ENCODE measurements around the gene MFSD1. TPM values are rescaled to one million over a fixed set of nuclear protein-coding genes. Genes with fewer than 3 reads are reported as not detected.

Gene MFSD1
- total and polyA plus RNA-seq, 2 of the 4 experiments (the other 2 are of a cell fraction) = 50.4 to 64.2 TPM

DNA sequence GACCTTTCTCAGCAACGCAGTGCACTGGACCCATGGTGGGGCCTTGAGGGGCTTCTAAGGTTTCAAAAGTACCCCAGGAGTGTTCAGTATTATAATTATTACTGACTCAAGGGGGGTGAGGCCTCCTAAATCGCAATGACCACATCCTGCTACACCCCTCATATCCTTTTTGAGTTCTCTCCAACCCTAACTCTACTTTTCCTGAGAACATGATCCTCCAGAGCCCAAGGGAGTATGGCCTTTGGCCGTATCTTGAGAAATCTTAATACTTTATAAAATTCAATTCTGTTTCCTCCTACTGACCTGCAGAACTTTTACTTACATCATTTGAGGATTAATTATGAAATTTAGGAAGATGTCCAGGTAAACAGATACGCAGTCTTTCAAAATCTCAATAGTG lies 39.2 kb upstream of the MFSD1 start:
- WGBS, 2 experiments (ENCODE audit: extremely low coverage in 2 of 2, insufficient read length in 1 of 2) = no CpG with 5 or more reads among the region's 4 CpGs
- dilution Hi-C loops (cut with HindIII; ENCODE audit: low sequenced_read_pairs, unreplicated experiment) = no loop called here

More for the DNA sequence above, 39.2 kb upstream of the MFSD1 start:
- no peak for TF ChIP-seq CEBPB (IDR thresholded peaks at IDR 0.05; ENCODE audit: low read depth, low read length)
- no peak for TF ChIP-seq RAD21 (IDR thresholded peaks at IDR 0.05; ENCODE audit: low read length)
- no peak for TF ChIP-seq RFX5 (IDR thresholded peaks at IDR 0.05; ENCODE audit: low read depth, low read length)
- no peak for TF ChIP-seq NFE2L2 (IDR thresholded peaks at IDR 0.05; ENCODE audit: low read depth, low read length)
- TF ChIP-seq RCOR1 (IDR thresholded peaks at IDR 0.05; ENCODE audit: insufficient replicate concordance, low read length) = no peak
- TF ChIP-seq, protein P1, sequence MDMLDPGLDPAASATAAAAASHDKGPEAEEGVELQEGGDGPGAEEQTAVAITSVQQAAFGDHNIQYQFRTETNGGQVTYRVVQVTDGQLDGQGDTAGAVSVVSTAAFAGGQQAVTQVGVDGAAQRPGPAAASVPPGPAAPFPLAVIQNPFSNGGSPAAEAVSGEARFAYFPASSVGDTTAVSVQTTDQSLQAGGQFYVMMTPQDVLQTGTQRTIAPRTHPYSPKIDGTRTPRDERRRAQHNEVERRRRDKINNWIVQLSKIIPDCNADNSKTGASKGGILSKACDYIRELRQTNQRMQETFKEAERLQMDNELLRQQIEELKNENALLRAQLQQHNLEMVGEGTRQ (IDR thresholded peaks at IDR 0.05; ENCODE audit: low read depth, low read length) = no peak
- no peak for TF ChIP-seq BHLHE40 (IDR thresholded peaks at IDR 0.05; ENCODE audit: low read depth, low read length)
- no peak for TF ChIP-seq SMC3 (IDR thresholded peaks at IDR 0.05; ENCODE audit: low read depth, low read length)
- no peak for TF ChIP-seq FOS (IDR thresholded peaks at IDR 0.05; ENCODE audit: low read depth, low read length)
- TF ChIP-seq, protein P2, sequence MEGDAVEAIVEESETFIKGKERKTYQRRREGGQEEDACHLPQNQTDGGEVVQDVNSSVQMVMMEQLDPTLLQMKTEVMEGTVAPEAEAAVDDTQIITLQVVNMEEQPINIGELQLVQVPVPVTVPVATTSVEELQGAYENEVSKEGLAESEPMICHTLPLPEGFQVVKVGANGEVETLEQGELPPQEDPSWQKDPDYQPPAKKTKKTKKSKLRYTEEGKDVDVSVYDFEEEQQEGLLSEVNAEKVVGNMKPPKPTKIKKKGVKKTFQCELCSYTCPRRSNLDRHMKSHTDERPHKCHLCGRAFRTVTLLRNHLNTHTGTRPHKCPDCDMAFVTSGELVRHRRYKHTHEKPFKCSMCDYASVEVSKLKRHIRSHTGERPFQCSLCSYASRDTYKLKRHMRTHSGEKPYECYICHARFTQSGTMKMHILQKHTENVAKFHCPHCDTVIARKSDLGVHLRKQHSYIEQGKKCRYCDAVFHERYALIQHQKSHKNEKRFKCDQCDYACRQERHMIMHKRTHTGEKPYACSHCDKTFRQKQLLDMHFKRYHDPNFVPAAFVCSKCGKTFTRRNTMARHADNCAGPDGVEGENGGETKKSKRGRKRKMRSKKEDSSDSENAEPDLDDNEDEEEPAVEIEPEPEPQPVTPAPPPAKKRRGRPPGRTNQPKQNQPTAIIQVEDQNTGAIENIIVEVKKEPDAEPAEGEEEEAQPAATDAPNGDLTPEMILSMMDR (conservative IDR thresholded peaks at IDR 0.05; ENCODE audit: low read depth, low read length) = no peak
- no peak for TF ChIP-seq MAFK (IDR thresholded peaks at IDR 0.05; ENCODE audit: low read depth, low read length)
- TF ChIP-seq POLR2A (IDR thresholded peaks at IDR 0.05; ENCODE audit: low read depth, low read length) = no peak
- no peak for TF ChIP-seq MXI1 (IDR thresholded peaks at IDR 0.05; ENCODE audit: borderline replicate concordance, low read depth, low read length)
- H3K18ac ChIP-seq (ENCODE audit: low read depth, low read length) = no peak overlapping the region
- no peak overlapping the region for H4K91ac ChIP-seq (ENCODE audit: insufficient read depth, low read depth, low read length)
- CTCF ChIA-PET = no interaction called here
- H2BK120ac ChIP-seq (ENCODE audit: low read depth, low read length) = no peak overlapping the region
- in situ Hi-C loops (cut with MboI; ENCODE audit: low sequenced_read_pairs) (no loop called here), intact Hi-C loops (cut with micrococcal nuclease) (no loop called here)
- H2BK20ac ChIP-seq (ENCODE audit: low read depth, low read length) = no peak overlapping the region
- no TSS peak for BruUV-seq (replicated peaks)
- no peak overlapping the region for H2AK9ac ChIP-seq (replicated peaks; ENCODE audit: low read depth, low read length, poor library complexity)
- no peaks in the 10 kb centered on the region for H3K9me1 ChIP-seq (ENCODE audit: insufficient read depth, low read length)
- no peaks in the 10 kb centered on the region for H4K20me1 ChIP-seq (ENCODE audit: insufficient read depth, low read length)
- no peak overlapping the region for H3K4ac ChIP-seq (ENCODE audit: low read depth, low read length)
- H3K27me3 ChIP-seq (ENCODE audit: control insufficient read depth, insufficient read depth, low read length) = no peaks in the 10 kb centered on the region
- no peak overlapping the region for H4K8ac ChIP-seq (ENCODE audit: low read depth in 2 of 2, low read length in 2 of 2)
- no peak overlapping the region for H3K9ac ChIP-seq (ENCODE audit: low read depth, low read length)
- DNase-seq (no peak), ATAC-seq (ENCODE audit: low read depth) (no peak)
- H2BK15ac ChIP-seq (ENCODE audit: low read depth, low read length) = no peak overlapping the region
- no peak overlapping the region for H3K4me2 ChIP-seq (ENCODE audit: low read depth, low read length)
- no peak overlapping the region for H3K56ac ChIP-seq (ENCODE audit: extremely low read depth, insufficient read depth, low read length)
- H2BK5ac ChIP-seq (ENCODE audit: low read depth, low read length, poor library complexity, severe bottlenecking) = no peak overlapping the region
- no peaks in the 10 kb centered on the region; a peak in 1 of 4 replicates for H3K79me1 ChIP-seq (ENCODE audit: low read depth in 1 of 2, low read length in 2 of 2)
- H3K4me1 ChIP-seq (ENCODE audit: control insufficient read depth, insufficient read depth, low read length) = peaks cover 4% of the 10 kb centered on the region
- H2AK5ac ChIP-seq (ENCODE audit: low read depth, low read length) = no peak overlapping the region
- no peak overlapping the region for H3K14ac ChIP-seq (replicated peaks; ENCODE audit: low read depth, low read length)
- POLR2A ChIA-PET (ENCODE audit: unreplicated experiment) = no interaction called here
- H3K27ac ChIP-seq (ENCODE audit: insufficient read depth, low read length) = no peak overlapping the region
- H3K9me3 ChIP-seq (ENCODE audit: control insufficient read depth, insufficient read depth, low read length) = no peaks in the 10 kb centered on the region
- no peak overlapping the region for H3K23ac ChIP-seq (ENCODE audit: low read depth, low read length)
- H3K4me3 ChIP-seq (ENCODE audit: insufficient read depth, low read depth, low read length) = no peak overlapping the region
- no peaks in the 10 kb centered on the region for H3K36me3 ChIP-seq (ENCODE audit: control insufficient read depth, insufficient read depth, low read length)
- no peak overlapping the region for H2AFZ ChIP-seq (replicated peaks; ENCODE audit: low read length, poor library complexity)
- H4K5ac ChIP-seq (ENCODE audit: low read depth, low read length) = no peak overlapping the region

Data from IMR-90 (cell line).